Activated T-cell treated with anti-CD3 and anti-CD28 coated beads for 4 hours (primary cell): ENCODE data around the gene RTN1.

Source experiments
- DNase-seq: peaks from one replicate; pipeline ENCODE4 v3.0.0-alpha.2; 2020

RTN1 gene

DNA sequence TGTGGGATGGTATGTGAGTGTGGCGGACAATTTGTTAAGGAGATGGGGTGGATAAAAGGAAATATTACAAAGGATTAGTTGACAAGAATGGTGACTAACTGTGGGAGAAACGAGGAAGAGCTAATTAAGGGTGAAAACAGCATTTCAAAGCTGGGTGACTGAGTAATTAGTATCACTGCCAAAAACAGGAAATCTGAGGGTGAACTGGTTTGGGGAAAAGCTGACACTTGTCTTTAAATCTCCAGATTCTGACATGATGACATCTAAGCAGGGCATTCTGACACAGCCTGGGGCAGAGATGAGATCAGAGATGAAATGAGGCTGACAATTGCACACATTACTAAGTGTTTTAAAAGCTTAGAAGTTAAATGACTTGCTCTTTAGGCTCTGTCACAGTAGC is 251.5 kb downstream of the RTN1 start:
- DNase-seq, result no peak

DNA sequence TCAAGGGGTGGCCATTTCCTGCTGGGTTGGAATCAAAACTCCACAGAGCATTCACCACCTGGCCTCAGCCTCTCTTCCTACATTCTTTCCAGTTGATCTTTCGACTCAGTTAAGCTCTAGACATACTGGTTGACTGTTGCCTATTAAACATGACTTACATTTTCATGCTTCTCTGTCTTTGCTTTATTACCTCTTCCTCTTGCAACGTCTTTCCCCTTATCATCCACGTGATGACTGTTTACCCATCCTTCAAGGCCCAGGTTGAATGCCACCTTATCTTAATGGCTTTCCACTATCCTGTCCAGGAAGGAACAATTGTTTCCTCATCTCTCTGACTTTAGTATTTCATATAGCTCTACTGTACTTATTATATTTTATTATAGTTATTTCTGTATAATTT is 269.5 kb downstream of the RTN1 start:
- DNase-seq, result no peak

DNA sequence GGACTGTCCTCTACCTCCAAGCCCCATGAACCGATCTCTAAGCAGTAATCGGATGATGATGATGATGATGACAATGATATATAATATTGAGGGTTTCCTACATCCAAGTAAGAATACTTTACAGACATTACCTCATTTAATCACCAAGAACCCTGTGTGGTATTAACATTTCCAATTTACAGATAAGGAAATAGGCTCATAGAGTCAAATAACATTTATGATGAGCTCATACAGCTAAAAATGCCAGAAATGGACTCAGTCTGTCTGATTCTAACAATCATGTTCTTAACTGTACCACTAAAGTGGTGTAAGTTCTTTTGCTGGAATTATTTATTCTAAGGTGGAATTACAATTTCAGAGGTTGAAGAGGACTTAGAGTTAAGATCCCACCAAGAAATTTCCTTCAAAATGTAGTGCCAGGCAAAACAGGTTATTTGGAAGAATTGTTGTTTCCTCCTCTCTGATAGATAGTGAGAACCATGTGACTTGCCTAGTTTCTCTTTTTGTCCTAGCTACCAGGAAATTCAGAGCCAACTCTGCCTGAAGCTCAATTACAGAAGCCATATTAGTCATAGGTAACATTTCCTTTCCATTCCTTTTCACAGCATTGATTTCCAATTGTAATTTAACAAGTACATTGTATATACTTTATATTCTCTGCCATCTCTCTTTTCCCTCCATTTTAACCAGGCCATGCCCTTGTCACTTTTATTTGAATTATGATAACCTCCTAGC is 270.2 kb downstream of the RTN1 start:
- DNase-seq, result no peak

DNA sequence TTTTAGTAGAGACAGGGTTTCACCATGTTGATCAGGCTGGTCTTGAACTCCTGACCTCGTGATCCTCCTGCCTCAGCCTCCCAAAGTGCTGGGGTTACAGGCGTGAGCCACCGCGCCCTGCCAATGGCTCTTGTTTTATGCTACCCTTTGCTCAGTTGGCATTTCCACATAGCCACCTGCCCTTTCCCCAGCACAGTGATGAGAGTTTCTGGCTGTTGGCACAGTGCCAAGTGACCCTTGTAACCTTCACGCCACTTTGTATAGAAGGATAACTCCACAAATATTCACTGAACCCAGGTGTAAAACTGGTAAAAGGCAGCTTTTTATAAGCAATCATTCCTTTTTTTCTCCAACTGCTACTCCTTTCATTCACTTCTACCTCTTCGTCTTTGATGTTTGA is 275.5 kb downstream of the RTN1 start:
- no peak for DNase-seq

DNA sequence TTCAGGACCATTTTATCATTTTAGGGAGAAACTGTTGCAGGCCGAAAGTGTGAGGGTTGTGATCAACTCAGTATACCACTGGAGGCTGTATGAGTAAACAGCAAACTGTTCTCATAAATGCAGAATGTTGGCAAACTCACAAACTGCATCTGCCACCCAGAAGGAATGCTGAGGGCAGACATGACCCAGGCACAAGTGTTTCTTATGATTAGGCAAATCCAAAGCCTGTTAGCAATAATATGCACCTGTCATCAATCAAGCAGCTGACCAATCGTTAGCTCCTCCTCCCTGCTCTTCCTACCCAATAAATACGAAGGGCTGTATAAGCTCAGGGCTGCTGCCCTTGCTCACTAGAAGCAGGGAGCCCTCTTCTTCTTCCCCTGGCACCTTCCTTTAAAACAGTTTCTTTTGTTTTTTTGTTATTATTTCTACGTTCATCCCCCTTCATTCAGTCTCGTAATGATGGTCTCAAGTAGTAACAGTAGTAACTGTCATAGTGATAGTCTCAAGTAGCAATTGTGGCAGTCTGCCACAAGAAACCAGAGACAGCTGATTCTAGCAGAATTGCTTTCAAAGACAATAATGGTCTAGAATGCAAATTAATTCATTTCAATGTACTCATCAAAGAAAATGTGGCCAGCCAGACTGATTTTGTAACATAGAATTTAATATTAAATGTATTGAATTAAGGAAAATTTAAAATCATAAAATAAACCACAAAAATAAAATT is 278.8 kb downstream of the RTN1 start:
- DNase-seq, result no peak

DNA sequence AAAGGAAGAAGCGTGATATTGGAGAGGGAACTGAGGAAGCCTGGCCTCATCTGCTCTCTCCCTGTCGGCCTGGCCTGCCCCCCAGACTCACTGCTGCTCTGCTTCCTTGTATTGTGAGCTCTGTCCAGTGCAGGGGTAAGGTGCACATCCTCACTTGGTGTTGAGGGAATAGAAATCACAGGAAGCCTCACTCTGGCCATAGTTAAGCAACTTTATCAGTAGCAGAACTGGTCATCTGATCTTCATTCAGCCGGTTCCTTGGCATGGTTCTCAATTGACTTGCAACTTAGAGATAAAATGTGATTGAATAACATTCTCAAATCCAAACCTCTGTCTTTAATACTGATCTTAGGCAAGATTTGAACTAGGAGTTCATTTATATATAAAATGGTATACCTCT is 282.5 kb downstream of the RTN1 start:
- no peak for DNase-seq

DNA sequence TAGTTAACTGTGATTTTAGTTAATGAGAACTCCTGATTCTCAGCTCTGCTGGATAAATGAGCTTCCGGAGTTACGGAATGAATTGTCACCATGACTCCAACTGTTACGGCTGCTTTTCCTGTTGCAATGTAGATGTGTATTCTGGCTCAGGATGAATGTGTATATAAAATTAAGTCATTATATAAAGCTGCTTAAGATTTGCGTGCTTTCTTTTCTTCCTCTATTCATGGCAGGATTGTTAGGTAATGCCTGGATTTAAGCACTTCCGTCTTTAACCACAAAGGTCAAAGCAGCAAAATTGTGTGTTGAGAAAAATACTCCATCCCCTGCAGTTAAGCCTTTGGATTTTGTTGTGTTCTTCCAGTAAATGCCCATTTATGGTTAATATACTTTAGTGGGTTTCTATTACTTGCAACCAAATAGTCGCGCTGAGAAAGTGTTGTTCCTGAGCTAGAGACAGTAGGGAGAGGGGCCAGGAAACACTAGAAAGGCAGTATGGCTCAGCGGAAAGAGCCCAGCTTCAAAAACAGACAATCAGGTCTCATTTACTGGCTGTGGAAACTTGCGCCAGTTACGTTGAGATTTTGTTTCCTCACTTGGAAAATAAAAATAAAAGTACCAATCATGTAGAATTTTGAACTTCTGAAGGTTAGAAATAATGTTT is 284.6 kb downstream of the RTN1 start:
- no peak for DNase-seq

DNA sequence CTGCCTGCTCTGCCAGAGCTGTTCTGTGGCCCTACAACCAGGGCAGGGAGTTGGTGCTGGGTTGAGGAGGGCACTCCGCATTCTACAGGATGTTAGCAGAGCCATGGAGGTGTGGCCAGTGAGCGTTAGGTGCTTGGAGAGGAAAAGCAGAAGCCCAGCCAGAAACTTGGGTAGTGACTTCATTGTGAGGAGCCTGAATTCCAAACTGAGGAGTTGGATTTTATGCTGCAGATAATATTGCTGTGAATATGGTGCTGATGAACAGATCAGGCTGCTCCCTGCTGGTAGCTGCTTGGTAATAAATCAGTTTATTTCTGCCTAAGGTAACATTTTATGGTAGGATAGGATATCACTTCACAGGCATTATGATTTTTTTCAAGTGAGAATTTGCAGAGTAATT is 286.8 kb downstream of the RTN1 start:
- no peak for DNase-seq

DNA sequence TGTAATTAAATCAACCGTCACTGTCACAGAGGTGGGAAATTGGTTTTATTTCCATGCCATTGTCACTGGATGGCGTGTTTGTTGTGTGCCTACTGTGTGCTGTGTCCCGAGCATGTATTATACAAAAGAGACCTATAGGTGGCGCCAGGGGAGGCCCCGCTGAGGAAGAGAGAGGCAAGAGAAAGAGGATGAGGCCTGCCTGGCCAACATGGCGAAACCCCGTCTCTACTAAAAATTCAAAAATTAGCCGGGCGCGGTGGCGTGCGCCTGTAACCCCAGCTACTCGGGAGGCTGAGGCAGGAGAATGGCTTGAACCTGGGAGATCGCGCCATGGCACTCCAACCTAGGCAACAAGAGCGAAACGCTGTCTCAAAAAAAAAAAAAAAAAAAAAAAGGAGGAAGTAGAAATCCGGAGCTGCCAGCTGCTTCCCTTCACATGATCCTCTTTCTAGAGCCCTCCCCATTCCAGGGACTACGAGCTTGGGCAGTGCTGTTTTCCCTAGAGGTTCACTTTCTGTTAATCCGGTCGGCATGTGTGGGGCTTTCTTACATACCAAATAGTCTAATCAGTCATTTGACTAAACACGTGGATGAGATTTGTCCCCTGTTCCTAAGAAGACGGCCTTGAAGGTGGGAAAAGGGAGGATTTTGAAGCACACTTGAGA is 287.6 kb downstream of the RTN1 start:
- DNase-seq, result no peak

DNA sequence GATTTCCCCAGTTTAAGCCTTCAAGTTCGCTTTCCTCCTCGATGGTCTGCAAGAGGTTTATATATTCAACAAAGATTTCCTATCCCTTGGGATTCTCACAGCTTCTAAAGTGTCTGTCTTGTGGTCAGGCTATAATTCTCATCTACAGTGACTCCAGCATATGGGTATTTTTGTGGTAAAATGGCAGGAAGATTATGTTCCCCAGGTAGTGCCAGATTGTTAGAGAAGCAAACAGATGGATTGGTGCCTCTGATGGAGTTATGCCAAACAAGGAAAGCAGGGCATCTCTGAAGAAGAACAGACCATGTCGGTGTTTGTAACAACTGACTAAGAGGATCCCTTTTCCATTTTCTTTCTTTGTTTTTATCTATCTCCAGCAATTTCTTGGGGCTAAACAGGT is 288.4 kb downstream of the RTN1 start:
- DNase-seq, result no peak

DNA sequence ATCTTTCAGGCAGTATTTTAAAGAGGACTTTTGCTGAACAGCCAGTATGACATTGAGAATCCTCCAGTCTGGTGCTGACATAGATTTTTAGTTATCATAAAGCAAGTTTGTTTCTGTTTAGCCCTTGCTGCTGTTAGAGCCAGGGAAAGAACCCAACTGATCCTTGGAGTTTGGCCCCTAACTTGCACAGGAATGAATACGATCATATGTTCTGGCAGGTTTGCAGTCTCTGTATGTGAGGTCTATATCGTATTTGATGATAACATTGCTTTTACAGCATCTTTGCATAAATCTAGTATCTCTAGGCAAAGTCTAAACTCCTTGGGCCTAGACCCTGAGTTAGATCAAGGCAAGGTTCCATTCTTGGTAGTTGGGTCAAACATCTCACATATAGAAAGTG is 289.7 kb downstream of the RTN1 start:
- DNase-seq, result no peak

DNA sequence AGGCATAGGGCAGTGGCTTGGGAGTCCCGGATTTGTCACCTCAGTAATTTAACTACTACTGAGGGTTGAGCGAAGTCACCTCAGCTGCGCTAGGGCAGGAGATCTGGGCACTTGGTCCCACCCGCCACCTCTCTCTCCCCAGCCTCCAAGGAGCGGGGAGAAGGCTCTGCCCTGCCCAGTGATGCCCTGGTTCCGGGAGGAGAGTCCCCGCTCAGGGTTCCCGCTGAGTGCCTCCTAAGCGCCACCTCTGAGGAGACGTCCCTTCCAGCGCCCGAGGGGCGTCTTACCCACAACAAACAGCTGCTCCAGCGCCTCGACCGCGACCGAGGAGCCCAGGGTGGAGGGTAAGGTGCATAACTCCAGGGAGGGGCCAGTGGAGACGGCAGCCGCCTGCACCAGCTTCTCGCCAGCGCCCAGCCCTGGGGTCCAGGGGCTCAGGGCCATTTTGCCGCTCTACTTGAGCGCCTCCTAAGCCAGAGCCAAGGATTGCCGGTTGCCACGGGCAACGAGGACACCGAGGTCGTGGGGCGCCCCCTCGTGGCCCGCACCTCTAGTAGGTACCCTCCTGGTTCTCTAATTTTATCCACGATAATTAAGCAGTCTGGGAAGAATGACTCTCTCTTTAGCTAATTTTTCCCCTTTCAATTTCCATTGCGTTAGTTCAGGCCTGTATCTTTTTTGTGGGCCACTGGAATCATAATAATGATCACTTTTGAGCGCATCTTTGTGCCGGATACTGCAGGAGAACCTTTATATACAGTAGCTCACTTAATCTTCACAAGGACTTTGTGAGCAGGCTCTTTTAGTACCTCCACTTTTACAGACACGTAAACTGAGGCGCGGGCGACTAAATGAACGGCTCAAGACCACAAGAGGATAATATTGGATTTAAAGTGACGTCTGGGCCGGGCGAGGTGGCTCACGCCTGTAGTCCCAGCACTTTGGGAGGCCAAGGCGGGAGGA is 294.0 kb downstream of the RTN1 start, which contains the start of gene CCDC175:
Gene CCDC175 (minus strand): TSS at position 481 of the 963 bp plus-strand sequence. CDS start 37 bp downstream, at position 444.
- peak; percentile 66 for DNase-seq

DNA sequence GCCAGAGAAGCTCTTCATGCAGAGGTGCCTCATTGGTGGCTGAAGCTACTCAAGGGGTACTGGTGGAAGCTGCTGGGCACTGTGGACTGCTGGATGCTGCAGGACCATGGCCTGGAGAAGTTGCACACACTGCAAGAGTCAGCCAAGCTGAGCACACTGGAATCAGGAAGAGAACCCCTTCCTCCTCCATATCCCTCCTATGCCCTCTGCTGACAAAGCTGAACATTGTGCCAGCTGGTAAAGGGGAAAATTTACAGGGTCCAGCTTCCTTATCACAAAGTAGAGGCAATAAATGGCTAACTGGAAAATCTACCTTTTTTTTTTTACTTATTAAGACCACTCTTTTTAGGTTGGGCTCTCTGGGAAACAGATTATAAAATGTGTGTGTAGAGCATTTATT is 300.5 kb downstream of the RTN1 start:
- no peak for DNase-seq

DNA sequence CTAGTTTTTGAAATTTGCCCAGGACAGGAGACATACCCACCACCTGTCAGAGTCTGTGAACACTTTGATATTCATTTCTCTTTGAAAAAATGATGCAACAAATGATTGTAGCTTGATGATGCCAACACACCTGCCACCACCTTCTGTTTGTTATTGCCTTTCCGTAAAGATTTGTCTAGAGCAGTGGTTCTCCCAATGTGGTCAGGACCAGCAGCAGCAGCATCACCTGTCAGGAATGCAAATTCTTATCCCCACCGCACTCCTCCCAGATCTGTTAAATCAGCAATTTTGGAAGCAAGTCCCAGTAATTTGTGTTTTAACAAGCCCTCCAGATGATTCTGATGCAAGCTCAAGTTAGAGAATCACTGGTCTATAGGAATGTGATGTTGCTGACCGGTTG is 303.9 kb downstream of the RTN1 start:
- no peak for DNase-seq

DNA sequence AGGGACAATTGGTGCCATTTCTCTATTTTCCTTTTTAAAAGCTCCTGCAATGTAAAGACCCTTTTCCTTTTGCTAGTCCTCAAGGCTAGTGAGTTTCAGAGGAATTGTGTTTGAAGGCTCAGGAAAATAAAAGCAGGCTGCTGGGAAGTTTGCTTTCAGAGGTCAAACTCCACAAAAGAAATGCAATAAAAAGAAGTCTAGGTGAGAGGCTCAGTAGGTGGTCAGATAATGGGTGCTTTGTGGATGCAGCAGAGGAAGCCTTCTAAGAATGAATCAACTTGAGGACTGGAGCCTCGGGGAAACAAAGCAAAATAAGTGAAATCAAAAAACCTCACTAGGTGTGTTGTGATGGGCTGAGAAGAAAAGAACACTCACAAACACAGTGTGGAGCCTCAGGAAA is 304.3 kb downstream of the RTN1 start:
- DNase-seq, result no peak

DNA sequence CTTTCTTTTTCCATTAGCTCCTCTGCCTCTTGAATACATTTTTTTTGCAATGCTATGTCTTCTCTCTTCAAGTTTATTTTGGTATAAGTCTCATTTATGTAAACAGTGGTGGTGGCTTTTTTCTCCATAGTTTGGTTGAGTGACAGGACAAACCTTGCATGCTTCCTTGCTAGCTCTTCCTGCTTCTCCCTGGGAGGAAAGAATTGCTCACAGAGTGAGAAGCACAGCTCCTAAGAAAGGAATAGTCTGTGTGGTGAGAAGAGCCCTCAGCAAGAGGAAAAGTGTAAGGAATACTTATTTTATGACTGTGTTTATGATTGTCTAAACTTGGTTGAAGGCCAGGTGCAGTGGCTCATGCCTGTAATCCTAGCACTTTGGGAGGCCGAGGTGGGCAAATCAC is 305.5 kb downstream of the RTN1 start:
- no peak for DNase-seq

DNA sequence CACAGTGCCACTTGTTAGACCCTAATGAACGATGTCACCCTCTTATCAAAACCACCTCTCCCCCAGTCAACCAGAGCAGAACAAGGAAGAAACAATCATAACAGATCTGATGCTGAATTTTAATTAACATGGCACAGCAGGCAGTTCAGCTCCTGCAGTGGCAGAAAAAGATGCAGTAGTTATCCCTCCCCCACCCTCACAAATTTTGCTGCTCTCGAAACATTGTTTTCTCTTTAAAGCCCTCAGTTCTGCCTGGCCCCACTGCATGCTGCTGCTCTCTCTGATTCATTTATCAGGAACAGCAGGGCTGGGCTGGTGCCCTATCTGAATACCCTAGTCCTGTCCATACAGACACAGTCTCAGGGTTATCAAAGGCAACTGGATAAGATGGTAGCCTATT is 306.2 kb downstream of the RTN1 start:
- no peak for DNase-seq

DNA sequence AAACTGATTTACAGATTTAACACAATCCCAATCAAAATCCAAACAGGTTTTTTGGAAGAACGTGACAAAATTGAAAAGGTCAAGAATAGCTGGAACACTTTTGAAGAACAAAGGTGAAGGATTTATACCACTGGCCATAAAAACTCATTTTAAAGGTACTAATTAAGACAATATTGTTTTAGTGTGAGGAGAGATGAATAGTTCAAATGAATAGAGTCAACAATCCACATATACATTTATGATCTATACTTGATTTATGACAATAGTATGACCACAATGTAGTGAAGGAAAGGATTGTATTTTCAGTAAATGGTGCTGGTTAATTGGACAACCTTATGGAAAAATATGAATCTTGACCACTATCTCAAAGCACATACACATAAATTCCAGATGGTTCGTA is 323.3 kb downstream of the RTN1 start:
- no peak for DNase-seq
